Measurements from ENCODE around the gene TRAPPC3L.

- TF ChIP-seq CTCF (IDR thresholded peaks at IDR 0.05 in 8 of 11, conservative IDR thresholded peaks at IDR 0.05 in 3 of 11) (no peak), POLR2A (IDR thresholded peaks at IDR 0.05) (no peak), POLR2AphosphoS5 (IDR thresholded peaks at IDR 0.05) (no peak)
Observed at GRCh38 chr6:116586738-116587137, 41.3 kb upstream of the TRAPPC3L start.
